CD4-positive, alpha-beta memory T cell (primary cell): ENCODE data around the gene SMAD1. TPM values are rescaled to one million over a fixed set of nuclear protein-coding genes. Genes with fewer than 3 reads are reported as not detected.

Source experiments
- CTCF ChIA-PET: fragments of 350-600 bp; sonication (Branson Sonifier 250); formaldehyde crosslinking; loops from one replicate; lab custom pipeline; 2021; ENCODE audit warnings: inconsistent platforms; ENCODE audit not compliant: partially characterized antibody; lab: Charles Lee
- POLR2A ChIA-PET: fragments of 350-600 bp; sonication (Branson Sonifier 250); formaldehyde crosslinking; loops from one replicate; lab custom pipeline; 2021; ENCODE audit not compliant: partially characterized antibody; lab: Charles Lee
- DNase-seq, 5 donors: peaks; one replicate each; pipeline versions ENCODE4 v3.0.0 to v3.0.0-alpha.2; 2020 to 2022; ENCODE audit warnings: mixed read lengths in 1 of 5
- H3K27ac ChIP-seq: one replicate; pipeline ENCODE4 v1.7.0; 2013; ENCODE audit warnings: low read depth, low read length
- H3K27me3 ChIP-seq: 2 replicates; pipeline ENCODE4 v1.7.0; 2013; ENCODE audit warnings: mild to moderate bottlenecking, low read length, moderate library complexity; ENCODE audit not compliant: insufficient read depth
- H3K36me3 ChIP-seq: 2 replicates; pipeline ENCODE4 v1.7.0; 2013; ENCODE audit warnings: mild to moderate bottlenecking, low read length, moderate library complexity; ENCODE audit not compliant: insufficient read depth
- H3K4me1 ChIP-seq: 2 replicates; pipeline ENCODE4 v1.7.0; 2013; ENCODE audit warnings: mild to moderate bottlenecking, low read length, moderate library complexity; ENCODE audit not compliant: insufficient read depth
- H3K4me3 ChIP-seq, 2 donors: one replicate each; pipeline ENCODE4 v1.7.0; 2013; ENCODE audit warnings: low read length in 2 of 2, mild to moderate bottlenecking in 1 of 2
- H3K9me3 ChIP-seq, 2 donors: one replicate each; pipeline ENCODE4 v1.7.0; 2013; ENCODE audit warnings: low read length in 2 of 2, control low read depth in 1 of 2; ENCODE audit not compliant: control insufficient read depth in 1 of 2
- H3K27ac Mint-ChIP-seq, 7 donors: one replicate each; pipeline ENCODE4 v1.8.0; 2020 to 2021; ENCODE audit warnings: mixed read lengths in 7 of 7, mild to moderate bottlenecking in 6 of 7, inconsistent platforms in 3 of 7, moderate library complexity in 3 of 7
- H3K27me3 Mint-ChIP-seq, 2 donors: one replicate each; pipeline ENCODE4 v1.8.0; 2020 to 2021; ENCODE audit warnings: mixed read lengths in 2 of 2
- H3K36me3 Mint-ChIP-seq, 2 donors: one replicate each; pipeline ENCODE4 v1.8.0; 2020 to 2021; ENCODE audit warnings: mixed read lengths in 2 of 2, inconsistent platforms in 1 of 2, mild to moderate bottlenecking in 1 of 2
- H3K4me1 Mint-ChIP-seq, 4 donors: one replicate each; pipeline ENCODE4 v1.8.0; 2020 to 2021; ENCODE audit warnings: mixed read lengths in 4 of 4, mild to moderate bottlenecking in 1 of 4
- H3K4me3 Mint-ChIP-seq, 8 donors: one replicate each; pipeline ENCODE4 v1.8.0; 2020 to 2021; ENCODE audit warnings: mixed read lengths in 8 of 8, mild to moderate bottlenecking in 7 of 8, moderate library complexity in 6 of 8, inconsistent platforms in 3 of 8
- H3K9me3 Mint-ChIP-seq, 8 donors: one replicate each; pipeline ENCODE4 v1.8.0; 2020 to 2021; ENCODE audit warnings: mixed read lengths in 8 of 8, mild to moderate bottlenecking in 5 of 8, inconsistent platforms in 3 of 8, moderate library complexity in 1 of 8
- intact Hi-C: fragments of 100-400 bp; cut with micrococcal nuclease; formaldehyde crosslinking; loops from one replicate; pipeline ENCODE4 v1.15.1; 2023
- polyA plus RNA-seq, 2 donors: library from polyadenylated mRNA; unstranded; fragments of 300-500 nt; fragmentation: Illumina TruSeq; gene quantifications; one replicate each; pipeline ENCODE4 v1.2.3, GENCODE V29; 2021
- total RNA-seq, 2 experiments: library from RNA; stranded (reverse); gene quantifications; one replicate each; pipeline ENCODE4 v1.2.3, GENCODE V29; 2021

The SMAD1 gene
- total and polyA plus RNA-seq, 4 experiments from 2014 or later, result 0.42 to 1.1 (median 0.67) TPM

- peaks cover 2 to 13% (median 9%) of the 10 kb centered on the region in 8 donors for H3K9me3 Mint-ChIP-seq
- H3K4me3 Mint-ChIP-seq, result no peak overlapping the region
- Histone ChIP-seq H3K4me3 (no peak overlapping the region), H3K4me1 (no peaks in the 10 kb centered on the region), H3K36me3 (no peaks in the 10 kb centered on the region), H3K9me3 (peaks cover 0 to 3% of the 10 kb centered on the region in 2 donors), H3K27ac (no peak overlapping the region), H3K27me3 (no peaks in the 10 kb centered on the region)
- intact Hi-C loops, result no loop called here
- H3K27me3 Mint-ChIP-seq, result no peaks in the 10 kb centered on the region
- CTCF ChIA-PET, result no interaction called here
- POLR2A ChIA-PET, result no interaction called here
- DNase-seq, result no peak
- no peak overlapping the region for H3K27ac Mint-ChIP-seq
- H3K36me3 Mint-ChIP-seq, result no peaks in the 10 kb centered on the region
- H3K4me1 Mint-ChIP-seq, result no peaks in the 10 kb centered on the region
Observed at GRCh38 chr4:145507636-145508035, 26.0 kb downstream of the SMAD1 start.

GRCh38 chr4:145511913-145512522, 30.4 kb downstream of the SMAD1 start:
- H3K27me3 Mint-ChIP-seq, result peaks cover 2% of the 10 kb centered on the region in 2 donors
- no peak overlapping the region for H3K27ac Mint-ChIP-seq
- no peaks in the 10 kb centered on the region for H3K36me3 ChIP-seq
- no peak overlapping the region for H3K4me3 ChIP-seq
- peaks cover 4 to 25% (median 13%) of the 10 kb centered on the region in 8 donors for H3K9me3 Mint-ChIP-seq
- no peaks in the 10 kb centered on the region for H3K4me1 Mint-ChIP-seq
- H3K27ac ChIP-seq, result no peak overlapping the region
- peaks cover 0 to 3% of the 10 kb centered on the region in 2 donors for H3K9me3 ChIP-seq
- no peaks in the 10 kb centered on the region for H3K4me1 ChIP-seq
- intact Hi-C loops, result no loop called here
- no peaks in the 10 kb centered on the region for H3K36me3 Mint-ChIP-seq
- ChIA-PET CTCF (no interaction called here), POLR2A (no interaction called here)
- H3K27me3 ChIP-seq, result no peaks in the 10 kb centered on the region
- H3K4me3 Mint-ChIP-seq, result no peak overlapping the region
- no peak for DNase-seq

GRCh38 chr4:145513020-145513621, 31.5 kb downstream of the SMAD1 start:
- ChIA-PET CTCF (no interaction called here), POLR2A (no interaction called here)
- Mint-ChIP-seq H3K27ac (no peak overlapping the region), H3K4me3 (no peak overlapping the region), H3K9me3 (peaks cover 4 to 25% (median 13%) of the 10 kb centered on the region in 8 donors), H3K27me3 (peaks cover 4 to 5% of the 10 kb centered on the region in 2 donors), H3K36me3 (no peaks in the 10 kb centered on the region), H3K4me1 (no peaks in the 10 kb centered on the region)
- no peak overlapping the region for H3K4me3 ChIP-seq
- H3K9me3 ChIP-seq, result peaks cover 0 to 3% of the 10 kb centered on the region in 2 donors
- no peak overlapping the region for H3K27ac ChIP-seq
- H3K4me1 ChIP-seq, result no peaks in the 10 kb centered on the region
- no peaks in the 10 kb centered on the region for H3K36me3 ChIP-seq
- no peak for DNase-seq
- no peaks in the 10 kb centered on the region for H3K27me3 ChIP-seq
- intact Hi-C loops, result no loop called here

DNA sequence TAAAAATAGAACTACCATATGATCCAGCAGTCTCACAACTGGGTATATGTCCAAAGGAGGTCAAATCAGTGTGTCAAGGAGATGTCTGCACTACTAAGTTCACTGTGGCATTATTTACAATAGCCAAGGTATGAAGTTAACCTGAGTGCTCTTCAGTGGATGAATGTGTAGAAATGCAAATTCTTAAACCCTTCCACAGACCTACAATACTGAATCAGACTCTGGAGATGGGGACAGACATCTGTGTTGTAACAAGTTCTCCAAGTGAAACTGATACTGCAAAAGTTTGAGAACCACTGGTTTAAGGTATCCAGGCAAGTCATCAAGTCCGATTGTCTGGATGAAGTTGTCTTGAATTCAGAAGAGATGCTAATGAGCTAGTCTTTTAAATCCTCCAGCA, 38.5 kb downstream of the SMAD1 start:
- Mint-ChIP-seq H3K27ac (no peak overlapping the region), H3K4me3 (no peak overlapping the region), H3K27me3 (peaks cover 6 to 12% of the 10 kb centered on the region in 2 donors), H3K4me1 (no peaks in the 10 kb centered on the region), H3K36me3 (no peaks in the 10 kb centered on the region), H3K9me3 (no peaks in the 10 kb centered on the region)
- POLR2A ChIA-PET, result no interaction called here
- Histone ChIP-seq H3K4me3 (no peak overlapping the region), H3K27ac (no peak overlapping the region), H3K4me1 (no peaks in the 10 kb centered on the region), H3K36me3 (no peaks in the 10 kb centered on the region), H3K9me3 (no peaks in the 10 kb centered on the region), H3K27me3 (no peaks in the 10 kb centered on the region)
- intact Hi-C loops, result no loop called here
- CTCF ChIA-PET, result no interaction called here
- DNase-seq, result no peak

- Mint-ChIP-seq H3K27ac (no peak overlapping the region), H3K27me3 (peaks cover 6 to 12% of the 10 kb centered on the region in 2 donors), H3K9me3 (no peaks in the 10 kb centered on the region), H3K4me3 (no peak overlapping the region), H3K36me3 (no peaks in the 10 kb centered on the region), H3K4me1 (no peaks in the 10 kb centered on the region)
- H3K4me3 ChIP-seq, result no peak overlapping the region
- no peaks in the 10 kb centered on the region for H3K9me3 ChIP-seq
- intact Hi-C loops, result no loop called here
- H3K36me3 ChIP-seq, result no peaks in the 10 kb centered on the region
- POLR2A ChIA-PET, result no interaction called here
- no peaks in the 10 kb centered on the region for H3K27me3 ChIP-seq
- CTCF ChIA-PET, result no interaction called here
- no peak for DNase-seq
- H3K4me1 ChIP-seq, result no peaks in the 10 kb centered on the region
- no peak overlapping the region for H3K27ac ChIP-seq
Observed at GRCh38 chr4:145521282-145521681, 39.6 kb downstream of the SMAD1 start.

DNA sequence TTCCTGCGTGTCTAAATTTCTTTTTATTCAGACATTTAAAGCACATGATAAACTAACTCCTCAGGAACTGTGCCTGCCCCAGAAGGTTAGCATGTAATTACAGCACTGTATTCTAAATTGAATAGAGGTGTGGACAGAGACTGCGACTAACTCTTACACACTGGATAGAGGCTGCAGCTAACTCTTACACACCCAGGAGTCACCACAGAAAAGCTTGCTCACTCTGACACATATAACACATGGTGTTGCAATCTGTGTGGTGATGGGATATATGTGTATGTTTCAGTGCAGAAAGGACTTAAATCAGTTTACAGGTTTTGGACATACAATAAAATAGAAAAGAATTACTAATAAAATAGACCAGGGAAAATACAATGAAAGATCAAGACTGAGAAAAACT, 41.5 kb downstream of the SMAD1 start:
- Mint-ChIP-seq H3K9me3 (no peaks in the 10 kb centered on the region), H3K36me3 (no peaks in the 10 kb centered on the region), H3K4me3 (no peak overlapping the region), H3K27ac (no peak overlapping the region), H3K27me3 (peaks cover 2 to 6% of the 10 kb centered on the region in 2 donors), H3K4me1 (no peaks in the 10 kb centered on the region)
- Histone ChIP-seq H3K27ac (no peak overlapping the region), H3K4me3 (no peak overlapping the region), H3K27me3 (no peaks in the 10 kb centered on the region), H3K36me3 (no peaks in the 10 kb centered on the region), H3K9me3 (no peaks in the 10 kb centered on the region), H3K4me1 (no peaks in the 10 kb centered on the region)
- ChIA-PET CTCF (no interaction called here), POLR2A (no interaction called here)
- intact Hi-C loops, result no loop called here
- DNase-seq, result no peak

- ChIA-PET CTCF (no interaction called here), POLR2A (no interaction called here)
- H3K27ac Mint-ChIP-seq, result no peak overlapping the region
- H3K36me3 ChIP-seq, result no peaks in the 10 kb centered on the region
- H3K27me3 Mint-ChIP-seq, result peaks cover 2 to 6% of the 10 kb centered on the region in 2 donors
- H3K27ac ChIP-seq, result no peak overlapping the region
- DNase-seq, result no peak
- peaks cover 0 to 2% (median 0%) of the 10 kb centered on the region in 8 donors for H3K9me3 Mint-ChIP-seq
- no peaks in the 10 kb centered on the region for H3K9me3 ChIP-seq
- H3K4me1 Mint-ChIP-seq, result no peaks in the 10 kb centered on the region
- H3K4me1 ChIP-seq, result no peaks in the 10 kb centered on the region
- no peaks in the 10 kb centered on the region for H3K27me3 ChIP-seq
- no peaks in the 10 kb centered on the region for H3K36me3 Mint-ChIP-seq
- intact Hi-C loops, result no loop called here
- H3K4me3 Mint-ChIP-seq, result no peak overlapping the region
- no peak overlapping the region for H3K4me3 ChIP-seq
Observed at GRCh38 chr4:145524552-145524951, 42.9 kb downstream of the SMAD1 start.
